GM12874 (cell line): ENCODE measurements around the gene CXCL9.

Experiments used
- CTCF ChIP-seq: IDR thresholded peaks from 2 replicates; pipeline ENCODE4 v1.5.1; 2011; ENCODE audit warnings: low read depth, mild to moderate bottlenecking, control low read depth, low read length, moderate library complexity; ENCODE audit not compliant: insufficient read depth

CXCL9 gene

GRCh38 chr4:75953509-75953908 lies 53.8 kb downstream of the CXCL9 start:
- TF ChIP-seq CTCF = no peak
